Ascending aorta (tissue), 2 donors: ENCODE measurements around the gene IL17B. TPM values are rescaled to one million over a fixed set of nuclear protein-coding genes. Genes with fewer than 3 reads are reported as not detected.

Experiments
- DNase-seq, 2 donors: peaks; one replicate each; pipeline ENCODE4 v3.0.0-alpha.2; 2019; ENCODE audit warnings: low spot score in 2 of 2
- H3K27ac ChIP-seq, 2 donors: fragments of 200-600 bp; sonication (generic); one replicate each; pipeline ENCODE4 v1.5.1; 2016 to 2017; ENCODE audit warnings: mild to moderate bottlenecking in 1 of 2
- H3K27me3 ChIP-seq: fragments of 200-600 bp; sonication (generic); one replicate; pipeline ENCODE4 v1.5.1; 2017
- H3K36me3 ChIP-seq, 2 donors: fragments of 200-600 bp; sonication (generic); one replicate each; pipeline ENCODE4 v1.5.1; 2016
- H3K4me1 ChIP-seq, 2 donors: fragments of 200-600 bp; sonication (generic); one replicate each; pipeline ENCODE4 v1.5.1; 2016 to 2017; ENCODE audit warnings: mild to moderate bottlenecking in 1 of 2
- H3K4me3 ChIP-seq, 2 donors: fragments of 200-600 bp; sonication (generic); one replicate each; pipeline ENCODE4 v1.5.1; 2016 to 2017; ENCODE audit warnings: mild to moderate bottlenecking in 1 of 2
- H3K9me3 ChIP-seq, 2 donors: fragments of 200-600 bp; sonication (generic); one replicate each; pipeline ENCODE4 v1.5.1; 2016
- intact Hi-C: fragments of 100-400 bp; cut with DNase I; formaldehyde crosslinking; loops from one replicate; pipeline ENCODE4 v1.15.1; 2023
- total RNA-seq: library from RNA; depleted of rRNA; stranded (reverse); fragments of >200 nt; gene quantifications from one replicate; pipeline ENCODE4 v1.1.0, GENCODE V29; 2016
- TF ChIP-seq, protein P1 (sequence below), 3 experiments: fragments of 200-600 bp in 2 of 3; fragments of 450-650 bp in 1 of 3; sonication (generic) in 2 of 3; IDR thresholded peaks; one replicate each; pipeline ENCODE4 v1.5.1; 2016 to 2019; ENCODE audit warnings: antibody characterized with exemption in 3 of 3, mild to moderate bottlenecking in 1 of 3, moderate library complexity in 1 of 3

Gene IL17B
- total RNA-seq, 1 donor from 2014 or later, result 46.8 TPM

DNA sequence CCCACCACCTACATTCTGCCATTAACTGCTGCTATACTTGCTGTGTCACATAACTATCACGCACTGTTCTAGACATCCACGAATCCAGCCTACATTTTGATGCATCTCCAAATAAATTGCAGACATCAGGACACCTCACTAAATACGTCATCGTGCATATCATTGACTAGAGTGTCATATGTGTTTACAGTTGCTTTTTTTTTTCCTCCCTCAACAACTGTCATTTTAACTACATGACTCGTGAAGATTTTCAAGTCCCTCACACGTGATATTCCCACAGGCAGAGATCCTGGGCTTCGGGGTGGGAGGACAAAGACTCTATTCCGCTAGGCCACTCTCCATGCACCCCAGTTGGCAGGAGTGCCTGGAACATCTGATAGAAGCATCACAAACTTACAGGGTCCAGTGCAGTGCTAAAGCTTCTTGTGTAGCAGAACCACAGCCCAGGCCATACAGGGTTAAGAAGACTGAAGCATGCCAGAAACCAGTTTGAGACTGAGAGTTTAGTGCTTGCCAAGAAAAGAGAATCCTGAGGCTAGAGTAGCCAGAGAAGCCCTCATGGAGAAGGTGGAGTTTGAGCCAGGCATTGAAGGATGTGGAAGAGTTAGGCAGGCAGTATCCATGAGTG lies 20.1 kb downstream of the IL17B start:
- no peaks in the 10 kb centered on the region for H3K27me3 ChIP-seq
- peak overlapping the region in 1 of 2 donors; percentile 68 for H3K4me3 ChIP-seq
- intact Hi-C loops, result no loop called here
- no peak for DNase-seq
- peak overlapping the region in 1 of 2 donors; percentile 45 for H3K27ac ChIP-seq
- TF ChIP-seq, protein P1, sequence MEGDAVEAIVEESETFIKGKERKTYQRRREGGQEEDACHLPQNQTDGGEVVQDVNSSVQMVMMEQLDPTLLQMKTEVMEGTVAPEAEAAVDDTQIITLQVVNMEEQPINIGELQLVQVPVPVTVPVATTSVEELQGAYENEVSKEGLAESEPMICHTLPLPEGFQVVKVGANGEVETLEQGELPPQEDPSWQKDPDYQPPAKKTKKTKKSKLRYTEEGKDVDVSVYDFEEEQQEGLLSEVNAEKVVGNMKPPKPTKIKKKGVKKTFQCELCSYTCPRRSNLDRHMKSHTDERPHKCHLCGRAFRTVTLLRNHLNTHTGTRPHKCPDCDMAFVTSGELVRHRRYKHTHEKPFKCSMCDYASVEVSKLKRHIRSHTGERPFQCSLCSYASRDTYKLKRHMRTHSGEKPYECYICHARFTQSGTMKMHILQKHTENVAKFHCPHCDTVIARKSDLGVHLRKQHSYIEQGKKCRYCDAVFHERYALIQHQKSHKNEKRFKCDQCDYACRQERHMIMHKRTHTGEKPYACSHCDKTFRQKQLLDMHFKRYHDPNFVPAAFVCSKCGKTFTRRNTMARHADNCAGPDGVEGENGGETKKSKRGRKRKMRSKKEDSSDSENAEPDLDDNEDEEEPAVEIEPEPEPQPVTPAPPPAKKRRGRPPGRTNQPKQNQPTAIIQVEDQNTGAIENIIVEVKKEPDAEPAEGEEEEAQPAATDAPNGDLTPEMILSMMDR (IDR thresholded peaks at IDR 0.05), result no peak
- peaks cover 0 to 9% of the 10 kb centered on the region in 2 donors for H3K4me1 ChIP-seq
- H3K36me3 ChIP-seq, result peaks cover 0 to 15% of the 10 kb centered on the region in 2 donors
- H3K9me3 ChIP-seq, result no peaks in the 10 kb centered on the region

DNA sequence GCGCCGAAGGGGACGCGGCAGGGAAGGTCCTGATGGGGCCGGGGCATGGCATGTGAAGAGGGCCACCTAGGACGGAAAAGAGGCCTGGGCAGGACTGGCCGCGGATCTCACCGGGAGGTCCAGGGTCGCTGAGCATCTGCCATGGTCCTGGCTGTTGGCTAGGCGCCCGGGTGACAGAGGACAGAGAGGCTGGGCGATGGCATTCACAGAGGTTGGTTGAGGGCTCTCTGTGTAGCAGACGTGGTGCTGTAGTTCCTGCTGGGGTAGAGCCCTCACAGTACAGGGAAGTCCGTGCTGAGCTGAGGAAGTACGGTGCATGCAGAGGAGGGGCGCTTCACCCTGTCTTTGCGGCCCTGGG lies 20.8 kb downstream of the IL17B start:
- intact Hi-C loops, result no loop called here
- TF ChIP-seq, protein P1 (IDR thresholded peaks at IDR 0.05), result no peak
- Histone ChIP-seq H3K36me3 (peaks cover 0 to 22% of the 10 kb centered on the region in 2 donors), H3K9me3 (no peaks in the 10 kb centered on the region), H3K27me3 (no peaks in the 10 kb centered on the region), H3K27ac (peak overlapping the region; percentile 45 to 56), H3K4me1 (peaks cover 0 to 9% of the 10 kb centered on the region in 2 donors), H3K4me3 (peak overlapping the region; percentile 54 to 68)
- DNase-seq, result no peak

DNA sequence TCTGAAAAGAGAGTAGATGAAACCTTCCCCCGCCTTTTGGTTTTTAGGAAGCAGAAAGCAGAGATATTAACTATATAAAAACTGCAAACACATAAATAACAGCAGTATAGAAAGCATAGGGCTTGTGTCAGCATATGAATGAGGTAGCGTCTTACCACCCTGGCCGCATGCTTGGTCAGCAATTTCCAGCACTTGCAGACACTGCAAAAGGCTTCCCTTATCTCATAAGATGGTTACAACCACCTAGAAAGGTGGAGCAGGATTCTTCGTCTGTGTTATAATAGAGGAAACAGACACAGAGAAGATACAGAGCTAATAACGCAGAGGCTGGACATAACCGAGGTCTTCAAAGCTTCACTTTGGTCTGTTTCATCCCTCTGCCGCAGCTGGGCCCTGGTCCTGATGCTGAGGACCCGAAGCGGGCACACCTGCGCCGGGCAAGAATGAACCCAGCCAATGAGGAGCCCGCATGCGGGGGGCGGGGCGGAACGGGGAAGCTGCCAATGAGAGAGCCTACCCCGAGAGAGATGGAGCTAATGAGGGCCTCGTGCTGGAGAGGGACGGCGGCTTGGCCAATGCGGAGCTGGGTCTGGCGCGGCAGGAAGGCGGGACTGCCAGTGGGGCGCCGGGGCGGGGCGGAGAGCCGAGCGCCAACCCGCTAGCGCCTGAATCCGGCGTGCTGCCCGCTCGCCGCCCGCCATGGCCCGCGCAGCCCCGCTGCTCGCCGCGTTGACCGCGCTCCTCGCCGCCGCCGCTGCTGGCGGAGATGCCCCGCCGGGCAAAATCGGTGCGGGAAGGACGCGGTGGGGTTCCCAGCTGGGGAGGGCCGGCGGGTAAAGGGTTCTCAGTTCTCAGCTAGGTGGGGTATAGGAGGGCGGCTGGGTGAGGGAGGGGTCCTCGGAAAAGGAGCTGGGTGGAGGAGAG lies 21.5 kb downstream of the IL17B start, which contains the start of gene PCYOX1L:
Gene PCYOX1L (plus strand): TSS at position 677 of the 924 bp plus-strand sequence. CDS start 23 bp downstream, at position 700.
- H3K36me3 ChIP-seq, result peaks cover 0 to 28% of the 10 kb centered on the region in 2 donors
- H3K27me3 ChIP-seq, result no peaks in the 10 kb centered on the region
- intact Hi-C loops, result loop anchor here (1.0 kb wide), 1 partner anchor 12 kb away; the partner anchor contains the start of gene GRPEL2
- peak; percentile 88 to 98 for DNase-seq
- H3K9me3 ChIP-seq, result no peaks in the 10 kb centered on the region
- peak within 1 kb of the TSS; percentile 54 to 68 for H3K4me3 ChIP-seq
- TF ChIP-seq, protein P1 (IDR thresholded peaks at IDR 0.05), result no peak
- peak within 1 kb of the TSS; percentile 45 to 56 for H3K27ac ChIP-seq
- H3K4me1 ChIP-seq, result peaks cover 0 to 9% of the 10 kb centered on the region in 2 donors

DNA sequence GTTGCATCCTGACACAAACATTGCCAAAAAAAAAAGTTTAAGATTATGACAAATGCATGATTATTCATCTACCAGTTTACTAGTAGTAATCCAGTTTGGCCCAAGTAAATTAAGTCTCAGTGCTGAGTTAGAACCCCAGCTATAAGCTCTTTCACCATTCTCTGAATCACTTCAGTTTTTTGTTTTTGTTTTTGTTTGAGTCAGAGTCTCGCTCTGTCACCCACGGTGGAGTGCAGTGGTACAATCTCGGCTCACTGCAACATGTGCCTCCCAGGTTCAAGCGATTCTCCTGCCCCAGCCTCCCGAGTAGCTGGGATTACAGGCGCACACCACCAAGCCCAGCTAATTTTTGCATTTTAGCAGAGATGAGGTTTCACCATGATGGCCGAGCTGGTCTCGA lies 22.7 kb downstream of the IL17B start:
- Histone ChIP-seq H3K4me1 (peaks cover 0 to 9% of the 10 kb centered on the region in 2 donors), H3K36me3 (peaks cover 6 to 39% of the 10 kb centered on the region in 2 donors), H3K9me3 (no peaks in the 10 kb centered on the region), H3K4me3 (no peak overlapping the region), H3K27ac (no peak overlapping the region), H3K27me3 (no peaks in the 10 kb centered on the region)
- TF ChIP-seq, protein P1 (IDR thresholded peaks at IDR 0.05), result no peak
- intact Hi-C loops, result no loop called here
- no peak for DNase-seq

DNA sequence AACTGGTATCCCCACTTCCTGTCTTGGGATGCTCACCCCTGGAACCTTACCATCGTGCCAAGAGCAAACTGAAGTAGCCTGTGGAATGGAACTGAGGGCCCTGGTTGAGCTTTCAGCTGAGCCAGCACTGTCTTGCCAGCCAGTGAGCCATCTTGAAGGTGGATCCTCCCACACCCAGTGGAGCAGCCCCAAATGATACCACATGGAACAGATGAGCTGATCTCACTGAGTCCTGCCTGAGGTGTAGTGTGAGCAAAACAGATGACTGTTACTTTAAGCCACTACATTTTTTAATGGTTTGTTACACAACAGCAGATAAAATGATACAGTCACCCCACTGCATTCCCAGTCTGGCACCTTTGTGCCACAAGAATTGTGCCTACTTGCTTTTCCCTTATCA lies 23.4 kb downstream of the IL17B start:
- DNase-seq, result no peak
- H3K27me3 ChIP-seq, result no peaks in the 10 kb centered on the region
- H3K4me3 ChIP-seq, result no peak overlapping the region
- intact Hi-C loops, result no loop called here
- no peaks in the 10 kb centered on the region for H3K9me3 ChIP-seq
- H3K4me1 ChIP-seq, result peaks cover 0 to 9% of the 10 kb centered on the region in 2 donors
- H3K36me3 ChIP-seq, result peaks cover 11 to 46% of the 10 kb centered on the region in 2 donors
- TF ChIP-seq, protein P1 (IDR thresholded peaks at IDR 0.05), result no peak
- no peak overlapping the region for H3K27ac ChIP-seq
